HG03439 (cell line): ENCODE data around the gene TBC1D22A.

Experiments used
- ATAC-seq: cut with Tn5 transposase; IDR thresholded peaks from one replicate; pipeline ENCODE4 v1.9.1; 2021; ENCODE audit warnings: mild to moderate bottlenecking, moderate library complexity; ENCODE audit not compliant: unreplicated experiment

TBC1D22A gene

GRCh38 chr22:47189056-47189916, 426.8 kb downstream of the TBC1D22A start:
- ATAC-seq: no peak

- no peak for ATAC-seq
Measured at GRCh38 chr22:47190276-47190956, 428.0 kb downstream of the TBC1D22A start.

DNA sequence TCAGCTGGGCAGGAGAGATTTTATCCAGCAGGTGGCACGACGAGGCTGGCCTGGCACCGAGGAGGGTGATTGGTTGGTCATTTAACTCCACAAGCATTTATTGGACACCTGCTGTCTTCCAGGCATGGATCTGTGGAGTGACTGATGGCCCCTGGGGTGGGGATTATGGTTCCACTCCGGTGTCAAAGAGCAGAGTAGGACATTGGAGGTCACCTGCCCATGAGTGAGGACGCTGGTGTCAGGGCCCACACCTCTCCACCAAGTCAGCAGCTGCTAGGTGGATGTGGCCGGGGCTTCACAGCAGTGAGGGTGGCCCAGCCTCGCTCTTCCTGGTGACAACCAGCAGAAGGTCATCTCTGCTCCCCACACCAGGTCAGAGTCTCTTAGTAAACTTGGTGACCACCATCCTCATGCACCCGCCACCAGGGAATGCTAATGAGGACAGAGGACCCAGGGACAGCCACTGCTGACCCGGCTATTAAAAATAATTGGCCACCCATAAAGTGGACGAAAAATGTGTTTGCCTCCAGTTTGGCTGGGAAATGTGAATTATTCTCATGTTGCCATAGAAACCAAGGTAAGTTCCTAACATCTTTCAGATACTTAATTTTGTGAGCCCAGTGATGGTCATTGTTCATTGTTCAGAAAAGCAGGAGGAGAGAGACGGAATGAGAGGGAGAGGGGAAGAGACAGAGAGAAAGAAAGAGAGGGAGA, 428.7 kb downstream of the TBC1D22A start:
- no peak for ATAC-seq

DNA sequence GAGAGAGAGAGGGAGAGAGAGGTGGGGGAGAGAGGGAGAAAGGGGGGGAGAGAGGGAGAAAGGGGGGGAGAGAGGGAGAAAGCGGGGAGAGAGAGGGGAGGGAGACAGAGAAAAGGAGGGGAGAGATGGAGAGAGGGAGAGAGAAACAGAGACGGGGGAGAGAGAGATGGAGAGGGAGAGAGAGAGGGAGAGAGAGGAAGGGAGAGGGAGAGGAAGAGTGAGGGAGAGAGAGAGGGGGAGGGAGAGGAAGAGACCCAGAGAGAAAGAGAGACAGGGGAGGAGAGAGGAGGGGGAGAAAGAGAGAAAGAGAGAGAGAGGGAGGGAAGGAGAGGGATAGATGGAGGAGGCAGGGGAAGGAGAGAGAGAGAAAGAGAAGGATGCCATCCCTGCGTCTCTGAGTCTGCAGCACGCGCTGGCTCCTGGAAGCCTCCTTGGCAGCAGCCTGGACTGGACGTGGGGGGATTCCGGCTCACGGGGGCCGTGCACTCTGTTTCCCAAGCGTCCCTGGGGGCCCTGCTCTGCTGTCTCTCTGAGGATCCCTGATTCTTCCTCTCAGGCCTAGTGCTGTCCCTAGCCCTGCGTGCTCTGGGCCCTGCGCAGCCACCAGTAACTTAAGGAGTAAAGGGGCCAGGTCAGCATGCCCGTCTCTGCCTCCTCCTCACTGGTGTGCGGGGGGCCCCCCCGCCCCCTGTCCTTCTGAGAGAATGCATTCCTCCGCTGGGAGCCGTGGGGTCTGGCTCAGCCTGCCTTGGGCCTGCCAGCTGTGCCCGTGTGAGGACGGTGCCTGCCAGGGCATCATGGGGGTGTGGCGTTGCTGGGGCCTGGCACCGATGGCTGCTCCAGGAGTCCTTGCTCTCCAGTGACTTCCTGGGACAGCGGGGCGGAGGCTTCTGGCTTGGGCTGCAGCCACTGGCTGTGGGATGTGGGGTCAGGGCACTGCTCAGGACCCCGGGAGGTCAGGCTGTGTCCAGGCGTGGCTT, 429.5 kb downstream of the TBC1D22A start:
- ATAC-seq: no peak

GRCh38 chr22:47192651-47193437, 430.4 kb downstream of the TBC1D22A start:
- ATAC-seq: no peak

DNA sequence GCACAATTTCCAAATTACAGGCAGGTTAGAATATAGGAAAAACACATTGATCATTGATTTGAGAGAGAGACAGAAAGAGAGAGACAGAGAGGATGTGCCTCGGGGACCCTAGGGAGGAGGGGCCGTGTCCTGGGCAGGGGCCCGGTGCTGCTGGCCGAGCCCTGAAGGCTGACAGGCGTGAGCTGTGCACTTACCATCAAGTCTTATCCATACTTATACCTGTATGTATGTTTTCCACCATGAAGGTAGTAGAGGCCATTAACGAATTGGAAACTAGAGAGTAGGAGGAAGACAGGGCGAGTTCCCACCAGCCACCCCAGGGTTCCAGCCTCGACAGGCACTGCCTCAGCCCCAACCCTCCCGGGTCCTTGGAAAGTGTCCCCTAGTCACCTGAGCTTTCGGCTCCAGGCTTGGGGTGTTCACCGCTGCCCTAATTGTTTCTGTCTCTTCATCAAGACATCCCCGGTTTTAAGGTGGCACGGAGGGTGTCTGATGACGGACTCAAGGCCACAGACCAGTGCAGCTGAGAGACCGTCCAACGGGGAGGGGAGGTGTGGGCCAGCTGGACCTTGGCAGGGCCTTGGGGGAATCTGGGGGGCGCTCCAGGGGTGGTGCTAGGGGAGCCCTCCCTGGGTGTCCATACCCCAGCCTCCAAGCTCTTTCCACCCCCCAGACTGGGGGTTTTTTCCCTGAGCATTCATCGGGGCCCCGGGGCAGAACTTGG, 431.3 kb downstream of the TBC1D22A start:
- no peak for ATAC-seq

DNA sequence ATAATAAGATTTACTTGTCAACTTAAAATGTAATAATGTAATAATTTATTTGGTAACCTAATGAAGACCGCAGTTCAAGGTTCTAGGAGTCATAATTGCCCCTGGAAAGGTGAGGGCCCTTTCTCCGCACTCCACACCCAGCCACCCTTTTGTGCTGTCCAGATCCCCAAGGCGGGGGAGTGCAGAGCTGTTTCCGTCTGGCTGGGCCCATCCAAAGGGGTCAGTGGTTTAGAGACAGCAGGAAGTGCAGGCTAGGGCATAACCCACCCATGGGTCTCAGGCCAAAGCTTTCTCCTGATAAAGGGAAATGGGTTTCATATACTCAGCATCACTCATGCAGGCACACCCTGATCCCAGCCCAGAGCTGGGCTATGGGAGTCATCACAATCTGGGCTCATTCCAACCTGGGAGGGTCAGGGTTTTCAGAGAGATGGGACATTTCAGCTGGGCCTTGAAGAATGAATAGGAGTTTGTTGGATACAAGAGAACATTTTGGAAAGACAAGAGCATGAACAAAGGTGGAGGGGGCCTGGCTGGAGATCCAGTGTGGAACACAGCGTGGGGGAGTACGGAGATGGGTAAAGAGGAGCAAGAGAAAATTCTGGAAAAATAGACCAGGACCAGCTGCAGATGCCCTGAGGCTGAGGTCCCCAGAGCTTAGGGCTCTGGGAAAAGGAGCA, 432.2 kb downstream of the TBC1D22A start:
- ATAC-seq: no peak

GRCh38 chr22:47195156-47195483, 432.7 kb downstream of the TBC1D22A start:
- no peak for ATAC-seq

DNA sequence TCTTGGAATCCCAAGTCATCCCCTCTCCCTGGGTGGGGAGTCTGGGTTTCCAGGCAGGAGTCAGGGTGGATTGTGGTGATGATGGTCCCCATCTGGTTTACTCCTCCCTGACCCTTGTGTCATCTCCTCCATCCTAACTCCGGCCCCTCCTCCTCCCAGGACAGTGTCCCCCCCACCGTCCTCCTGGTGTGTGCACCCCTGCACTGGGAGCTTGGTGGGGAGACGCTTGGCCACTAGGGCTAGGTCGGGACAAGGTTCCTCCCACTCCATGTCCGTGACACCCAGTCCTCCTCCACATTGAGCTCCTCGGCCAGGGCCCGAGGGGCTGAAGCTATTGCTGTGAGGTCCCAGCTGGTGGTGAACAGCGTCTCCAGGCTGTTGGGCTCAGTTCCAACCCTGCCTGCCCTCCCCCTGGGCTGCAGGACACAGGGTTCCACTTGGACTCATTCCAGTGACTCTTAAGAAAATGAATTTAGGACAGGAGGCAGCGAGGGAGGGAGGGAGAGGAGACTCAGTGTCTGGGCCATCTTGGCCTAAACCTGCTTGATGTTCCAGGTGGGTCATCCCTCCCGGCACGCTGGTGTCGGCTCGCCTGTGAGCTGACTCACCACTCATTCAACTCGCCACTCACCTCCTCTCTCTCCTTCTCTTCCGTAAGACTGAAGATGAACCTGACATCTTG, 433.2 kb downstream of the TBC1D22A start:
- ATAC-seq: no peak

DNA sequence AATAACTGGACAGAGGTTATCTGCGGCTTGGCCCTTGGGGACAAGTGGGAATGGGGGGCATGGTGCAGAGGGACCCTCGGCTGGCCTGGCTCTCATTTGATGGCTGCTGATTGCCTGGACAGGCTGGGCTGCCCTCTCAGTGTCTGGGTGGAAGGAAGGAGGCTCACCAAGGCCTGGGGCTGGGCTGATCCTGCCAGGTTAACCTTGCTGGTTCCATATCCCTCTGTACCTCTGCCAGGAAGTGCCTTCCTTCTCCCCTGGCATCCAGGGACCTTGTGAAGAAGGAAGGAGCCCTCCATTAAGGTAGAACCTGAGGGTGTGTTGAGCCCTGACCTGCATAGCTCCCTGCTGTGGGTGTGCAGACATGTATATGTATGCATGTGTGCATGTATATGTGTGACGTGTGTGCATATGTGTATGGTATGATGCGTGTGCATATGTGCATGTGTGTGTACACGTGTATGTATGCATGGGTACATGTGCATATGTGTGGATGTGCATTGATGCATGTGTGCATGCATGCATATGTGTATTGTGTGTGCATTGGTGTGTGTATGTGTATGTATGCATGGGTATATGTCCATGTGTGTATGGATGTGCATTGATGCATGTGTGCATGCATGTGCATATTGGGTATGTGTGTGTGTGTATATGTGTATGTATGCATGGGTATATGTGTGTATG, 433.9 kb downstream of the TBC1D22A start:
- ATAC-seq: no peak

DNA sequence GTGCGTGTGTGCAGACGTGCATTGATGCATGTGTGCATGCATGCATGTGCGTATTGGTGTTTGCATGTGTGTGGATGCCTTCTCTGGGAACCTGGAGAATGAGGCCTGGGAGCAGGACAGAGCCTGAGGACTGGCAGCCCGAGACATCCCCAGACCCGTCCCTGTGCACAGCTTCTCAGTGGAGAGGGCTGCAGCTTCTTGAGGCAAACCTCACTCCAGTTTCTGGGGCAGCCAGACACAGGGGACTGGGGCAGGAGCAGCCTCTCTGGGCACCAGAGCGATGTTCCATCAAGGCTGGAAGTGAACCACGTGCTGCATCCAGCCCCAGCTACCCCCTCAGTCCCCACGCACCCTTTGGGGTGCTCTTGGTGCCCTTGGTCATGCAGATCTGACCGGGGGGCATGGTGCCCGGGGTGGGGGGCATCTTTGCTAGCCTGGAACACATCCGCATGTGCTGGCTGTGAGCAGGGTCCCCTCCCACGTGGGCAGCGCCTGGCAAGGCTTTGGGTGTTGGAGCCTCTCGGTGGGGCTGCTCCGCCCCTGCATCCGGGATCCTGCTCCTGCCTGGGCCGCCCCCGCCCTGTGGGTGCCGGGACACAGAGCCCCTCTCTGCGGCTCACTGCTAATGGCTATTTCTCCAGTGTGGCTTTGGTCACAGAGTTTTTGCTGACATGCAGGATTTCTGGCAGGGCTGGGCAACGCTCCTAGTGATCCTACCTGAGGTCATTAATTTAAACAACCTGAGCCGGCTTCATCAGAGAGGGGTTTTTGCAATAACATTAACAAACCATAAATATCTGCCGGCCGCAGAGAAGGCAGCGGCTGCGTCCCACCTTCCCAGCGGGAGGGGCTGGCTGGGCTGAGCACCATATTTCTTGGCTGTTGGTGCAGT, 434.7 kb downstream of the TBC1D22A start:
- no peak for ATAC-seq

DNA sequence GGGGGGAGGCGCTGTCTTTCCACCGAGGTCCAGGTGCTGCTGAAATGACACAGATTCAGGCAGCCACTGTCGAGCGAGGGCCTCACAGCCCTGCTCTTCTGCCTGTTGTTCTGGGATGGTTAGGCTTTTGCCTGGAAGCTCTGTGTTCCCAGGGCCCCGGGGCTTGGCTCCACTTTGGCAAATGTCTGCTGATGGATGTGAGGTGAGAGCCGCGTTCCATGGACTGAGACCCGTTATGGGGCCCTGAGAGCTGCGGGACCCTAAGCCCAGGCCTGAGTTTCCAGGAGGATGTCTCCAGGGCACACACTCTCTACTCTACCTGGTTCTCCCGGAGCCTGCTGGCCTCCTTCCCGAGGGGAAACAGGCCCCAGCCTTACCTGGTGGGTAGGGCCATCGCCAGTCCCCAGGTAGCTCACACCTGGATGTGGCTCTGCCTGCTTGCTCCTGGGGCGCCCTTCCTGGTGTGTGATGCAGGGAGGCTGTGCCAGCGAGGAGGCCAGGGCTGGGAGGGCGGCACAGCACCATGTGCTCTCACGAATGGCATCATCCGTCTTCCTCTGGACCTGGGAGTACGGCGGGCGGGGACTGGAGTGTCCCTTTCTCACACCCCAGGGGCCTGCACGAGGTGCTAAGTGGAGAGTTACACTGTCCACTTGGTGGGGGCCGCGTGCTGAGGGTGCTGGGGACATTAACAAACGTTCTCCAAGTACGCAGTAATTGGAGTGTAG, 435.5 kb downstream of the TBC1D22A start:
- ATAC-seq: no peak

DNA sequence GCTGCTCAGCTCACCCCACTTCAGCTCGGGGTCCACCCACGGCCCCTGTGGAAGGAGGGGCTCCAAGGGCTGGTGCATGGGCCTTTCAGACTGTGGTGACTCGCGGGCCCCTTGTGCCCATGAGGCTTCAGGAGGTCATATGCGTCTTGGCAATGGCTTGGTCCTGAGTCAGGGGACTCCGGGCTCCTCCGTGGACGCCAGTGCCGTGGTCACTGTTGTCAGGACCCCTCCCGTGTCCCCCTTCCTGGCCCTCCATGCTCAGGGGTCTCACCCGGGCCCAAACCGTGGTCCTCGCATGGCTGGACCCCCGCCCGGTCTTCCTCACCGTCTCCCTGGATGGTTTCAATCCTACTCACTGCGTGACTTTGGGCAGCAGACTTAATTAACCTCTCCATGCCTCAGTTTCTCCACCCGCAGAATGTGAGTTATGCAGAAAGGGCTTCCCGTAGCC, 436.4 kb downstream of the TBC1D22A start:
- ATAC-seq: no peak

GRCh38 chr22:47199261-47199978, 437.0 kb downstream of the TBC1D22A start:
- ATAC-seq: no peak

DNA sequence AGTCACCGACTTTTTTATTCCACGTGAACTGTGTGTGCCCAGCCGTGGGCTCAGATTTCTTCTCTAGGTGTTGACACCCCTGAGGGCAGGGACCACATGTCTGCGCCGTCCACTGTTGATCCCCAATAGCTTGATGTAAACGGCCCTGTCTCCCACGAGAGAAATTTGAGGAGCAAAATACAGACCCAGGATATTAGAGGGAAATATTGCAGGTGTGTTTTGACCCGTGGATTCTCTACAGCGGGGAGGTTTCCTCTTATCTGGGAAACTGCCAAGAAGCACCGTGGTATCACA, 437.5 kb downstream of the TBC1D22A start:
- ATAC-seq: no peak
